Measurements from ENCODE around the gene NHERF1.

Gene NHERF1

DNA sequence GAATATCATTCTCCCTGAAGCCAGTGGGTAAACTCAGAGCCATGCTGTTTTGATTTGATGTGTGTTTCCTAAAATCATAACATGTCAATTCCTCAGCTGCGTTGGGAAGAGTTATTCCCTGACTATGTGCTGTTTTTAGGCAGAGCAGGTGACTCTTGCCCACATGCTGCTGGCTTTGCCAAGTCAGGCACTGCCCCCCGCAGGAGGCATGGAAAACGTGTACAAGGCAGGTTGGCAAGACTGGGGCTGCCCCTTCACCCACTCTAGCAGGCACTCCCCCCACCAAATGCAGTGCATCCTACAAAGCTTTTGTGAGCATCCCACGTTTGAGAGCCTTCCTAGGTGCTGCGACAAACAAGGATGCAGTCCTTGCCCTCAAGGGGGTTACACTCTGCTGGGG, 66.0 kb downstream of the NHERF1 start:
- DNase-seq = peak; percentile 24
- Histone ChIP-seq H3K4me2 (ENCODE audit: insufficient read depth, low read length) (no peak overlapping the region), H3K4me1 (ENCODE audit: insufficient read depth, low read length) (no peaks in the 10 kb centered on the region), H4K20me1 (ENCODE audit: insufficient read depth, low read length) (peaks cover 2% of the 10 kb centered on the region; the same call in 1 of the 2 replicates), H3K4me3 (ENCODE audit: low read depth in 1 of 2, low read length in 2 of 2) (no peak overlapping the region), H3K9ac (ENCODE audit: low read depth, low read length) (no peak overlapping the region), H3K27ac (ENCODE audit: low read length) (no peak overlapping the region), H2AFZ (ENCODE audit: low read depth, low read length) (no peak overlapping the region), H3K36me3 (ENCODE audit: insufficient read depth, low read length) (peaks cover 17% of the 10 kb centered on the region), H3K9me3 (ENCODE audit: insufficient read depth, low read length, severe bottlenecking) (no peaks in the 10 kb centered on the region), H3K27me3 (ENCODE audit: insufficient read depth, low read length, poor library complexity) (no peaks in the 10 kb centered on the region), H3K79me2 (ENCODE audit: insufficient read depth, low read length) (no peaks in the 10 kb centered on the region)
- no peak for TF ChIP-seq EZH2 (IDR thresholded peaks at IDR 0.05; ENCODE audit: borderline replicate concordance, low read depth, low read length, severe bottlenecking)
- TF ChIP-seq, protein P1, sequence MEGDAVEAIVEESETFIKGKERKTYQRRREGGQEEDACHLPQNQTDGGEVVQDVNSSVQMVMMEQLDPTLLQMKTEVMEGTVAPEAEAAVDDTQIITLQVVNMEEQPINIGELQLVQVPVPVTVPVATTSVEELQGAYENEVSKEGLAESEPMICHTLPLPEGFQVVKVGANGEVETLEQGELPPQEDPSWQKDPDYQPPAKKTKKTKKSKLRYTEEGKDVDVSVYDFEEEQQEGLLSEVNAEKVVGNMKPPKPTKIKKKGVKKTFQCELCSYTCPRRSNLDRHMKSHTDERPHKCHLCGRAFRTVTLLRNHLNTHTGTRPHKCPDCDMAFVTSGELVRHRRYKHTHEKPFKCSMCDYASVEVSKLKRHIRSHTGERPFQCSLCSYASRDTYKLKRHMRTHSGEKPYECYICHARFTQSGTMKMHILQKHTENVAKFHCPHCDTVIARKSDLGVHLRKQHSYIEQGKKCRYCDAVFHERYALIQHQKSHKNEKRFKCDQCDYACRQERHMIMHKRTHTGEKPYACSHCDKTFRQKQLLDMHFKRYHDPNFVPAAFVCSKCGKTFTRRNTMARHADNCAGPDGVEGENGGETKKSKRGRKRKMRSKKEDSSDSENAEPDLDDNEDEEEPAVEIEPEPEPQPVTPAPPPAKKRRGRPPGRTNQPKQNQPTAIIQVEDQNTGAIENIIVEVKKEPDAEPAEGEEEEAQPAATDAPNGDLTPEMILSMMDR (IDR thresholded peaks at IDR 0.05; ENCODE audit: borderline replicate concordance, extremely low read depth, low read length, poor library complexity, severe bottlenecking) = peak; percentile 59
- ATAC-seq (ENCODE audit: insufficient read depth, low read depth) = peak; percentile 58; the same call in 2 of the 3 replicates

DNA sequence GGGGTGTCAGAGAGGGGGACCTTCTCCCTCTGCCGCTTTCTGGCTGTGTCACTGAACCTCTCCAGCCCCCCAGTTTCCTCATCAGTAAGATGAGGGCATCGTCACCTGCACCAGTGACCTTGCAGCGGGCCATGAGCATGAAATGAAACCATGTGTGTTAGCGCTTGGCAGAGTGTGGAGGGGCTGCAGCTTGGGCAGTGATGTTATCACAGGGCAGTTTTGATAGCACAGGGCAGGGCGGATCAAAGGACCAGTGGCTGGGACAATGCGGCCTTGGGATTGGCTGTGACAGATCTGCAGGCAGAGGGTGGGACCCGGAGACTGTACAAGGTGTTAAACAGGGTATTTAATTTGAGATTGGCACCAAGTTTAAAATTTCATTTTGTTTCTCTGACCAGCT, 66.6 kb downstream of the NHERF1 start:
- Histone ChIP-seq H4K20me1 (ENCODE audit: insufficient read depth, low read length) (peaks cover 2% of the 10 kb centered on the region; the same call in 1 of the 2 replicates), H3K9me3 (ENCODE audit: insufficient read depth, low read length, severe bottlenecking) (no peaks in the 10 kb centered on the region), H3K4me2 (ENCODE audit: insufficient read depth, low read length) (no peak overlapping the region), H3K27me3 (ENCODE audit: insufficient read depth, low read length, poor library complexity) (no peaks in the 10 kb centered on the region), H3K27ac (ENCODE audit: low read length) (no peak overlapping the region), H3K4me3 (ENCODE audit: low read depth in 1 of 2, low read length in 2 of 2) (no peak overlapping the region), H2AFZ (ENCODE audit: low read depth, low read length) (no peak overlapping the region), H3K36me3 (ENCODE audit: insufficient read depth, low read length) (peaks cover 18% of the 10 kb centered on the region), H3K9ac (ENCODE audit: low read depth, low read length) (no peak overlapping the region), H3K4me1 (ENCODE audit: insufficient read depth, low read length) (no peaks in the 10 kb centered on the region), H3K79me2 (ENCODE audit: insufficient read depth, low read length) (no peaks in the 10 kb centered on the region)
- TF ChIP-seq, protein P1 (IDR thresholded peaks at IDR 0.05; ENCODE audit: borderline replicate concordance, extremely low read depth, low read length, poor library complexity, severe bottlenecking) = no peak
- no peak for TF ChIP-seq EZH2 (IDR thresholded peaks at IDR 0.05; ENCODE audit: borderline replicate concordance, low read depth, low read length, severe bottlenecking)
- ATAC-seq (ENCODE audit: insufficient read depth, low read depth) = no peak
- no peak for DNase-seq

DNA sequence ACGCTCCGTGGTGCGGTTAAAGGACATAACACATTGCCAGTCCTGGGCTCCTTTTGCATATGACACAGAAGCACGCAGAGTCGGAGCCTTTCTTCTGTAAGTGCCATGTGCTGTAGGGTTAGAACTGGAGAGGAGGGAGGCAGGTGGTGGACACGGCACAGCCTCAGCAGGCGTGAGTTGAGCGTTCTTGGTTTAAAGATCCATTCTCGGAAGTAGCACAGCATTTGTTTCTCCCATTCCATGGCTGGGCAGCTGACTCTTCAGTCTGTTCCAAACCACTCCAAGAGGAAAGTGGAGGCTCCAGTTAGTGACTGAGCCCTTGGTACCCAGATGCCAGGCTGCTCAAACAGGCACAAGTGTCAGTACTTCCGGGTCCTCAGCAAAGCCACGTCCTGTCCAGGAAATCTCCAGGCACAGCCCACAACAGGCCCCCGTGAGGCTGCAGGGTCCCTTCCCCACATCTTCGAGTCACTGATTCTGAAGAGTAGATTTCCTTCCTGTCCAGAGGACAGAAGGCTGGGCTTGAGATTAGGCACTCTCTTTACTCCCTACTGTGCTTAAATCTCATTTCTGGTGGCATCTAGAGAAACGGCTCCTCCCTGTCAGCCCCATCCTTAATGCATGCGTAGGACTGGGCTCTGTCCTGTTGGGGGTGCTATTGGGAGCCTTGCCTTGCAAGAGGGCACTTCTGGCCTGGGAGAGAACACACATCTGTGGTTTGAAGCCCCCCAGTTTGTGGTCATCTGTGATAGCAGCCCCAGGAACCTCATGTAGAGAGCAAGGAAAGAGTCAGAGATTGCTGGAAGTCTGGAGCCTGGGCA, 67.3 kb downstream of the NHERF1 start:
- H3K9ac ChIP-seq (ENCODE audit: low read depth, low read length) = no peak overlapping the region
- TF ChIP-seq EZH2 (IDR thresholded peaks at IDR 0.05; ENCODE audit: borderline replicate concordance, low read depth, low read length, severe bottlenecking) = no peak
- TF ChIP-seq, protein P1 (IDR thresholded peaks at IDR 0.05; ENCODE audit: borderline replicate concordance, extremely low read depth, low read length, poor library complexity, severe bottlenecking) = peak; percentile 48
- H3K4me1 ChIP-seq (ENCODE audit: insufficient read depth, low read length) = no peaks in the 10 kb centered on the region
- no peak overlapping the region for H3K27ac ChIP-seq (ENCODE audit: low read length)
- no peak overlapping the region for H3K4me2 ChIP-seq (ENCODE audit: insufficient read depth, low read length)
- peaks cover 16% of the 10 kb centered on the region for H3K36me3 ChIP-seq (ENCODE audit: insufficient read depth, low read length)
- H4K20me1 ChIP-seq (ENCODE audit: insufficient read depth, low read length) = no peaks in the 10 kb centered on the region
- H3K27me3 ChIP-seq (ENCODE audit: insufficient read depth, low read length, poor library complexity) = no peaks in the 10 kb centered on the region
- DNase-seq = peak; percentile 14
- peak; percentile 29; the same call in 1 of the 3 replicates for ATAC-seq (ENCODE audit: insufficient read depth, low read depth)
- H2AFZ ChIP-seq (ENCODE audit: low read depth, low read length) = no peak overlapping the region
- no peaks in the 10 kb centered on the region for H3K9me3 ChIP-seq (ENCODE audit: insufficient read depth, low read length, severe bottlenecking)
- H3K4me3 ChIP-seq (ENCODE audit: low read depth in 1 of 2, low read length in 2 of 2) = no peak overlapping the region
- no peaks in the 10 kb centered on the region for H3K79me2 ChIP-seq (ENCODE audit: insufficient read depth, low read length)
